ENCODE results near the gene RAVER1. TPM values are rescaled to one million over a fixed set of nuclear protein-coding genes. Genes with fewer than 3 reads are reported as not detected.

The RAVER1 gene
- total and polyA plus RNA-seq, 9 of the 15 experiments (the other 6 are each of a cell fraction or from before 2014, with no cell fraction given) = 0.06 to 113 (median 7.0) TPM

GRCh38 chr19:10334588-10335351 is 1.4 kb upstream of the RAVER1 start (continued):
- TF ChIP-seq RERE (CRISPR knock-in tag; IDR thresholded peaks at IDR 0.05; ENCODE audit: borderline replicate concordance) = no peak
- TF ChIP-seq NR3C1 (CRISPR knock-in tag; IDR thresholded peaks at IDR 0.05) = no peak
- peak; percentile 79 for TF ChIP-seq VEZF1 (CRISPR knock-in tag; IDR thresholded peaks at IDR 0.05)
- peak; percentile 91 for TF ChIP-seq SP1 (CRISPR knock-in tag; IDR thresholded peaks at IDR 0.05)
- peak; percentile 79 for TF ChIP-seq RBFOX2 (IDR thresholded peaks at IDR 0.05; ENCODE audit: low read depth, low read length)
- TF ChIP-seq NFYB (IDR thresholded peaks at IDR 0.05; ENCODE audit: extremely low read depth, insufficient read length) = no peak
- TF ChIP-seq ADNP (tag; IDR thresholded peaks at IDR 0.05) = no peak
- TF ChIP-seq CTCFL (IDR thresholded peaks at IDR 0.05; ENCODE audit: borderline replicate concordance, insufficient read depth, low read depth, low read length, poor library complexity, severe bottlenecking) = peak; percentile 24
- TF ChIP-seq ARNT (IDR thresholded peaks at IDR 0.05) = peak in 1 of 2 experiments; percentile 39; a peak in 1 of 4 replicates
- TF ChIP-seq FOS (IDR thresholded peaks at IDR 0.05; ENCODE audit: extremely low read depth, insufficient read length) = no peak
- TF ChIP-seq THRA (IDR thresholded peaks at IDR 0.05) = no peak
- TF ChIP-seq BCL6 (CRISPR knock-in tag; IDR thresholded peaks at IDR 0.05) = no peak
- TF ChIP-seq EP400 (IDR thresholded peaks at IDR 0.05) = peak; percentile 75
- TF ChIP-seq NR2C1 (IDR thresholded peaks at IDR 0.05) = no peak
- no peak for TF ChIP-seq NR2C1 (tag; IDR thresholded peaks at IDR 0.05)
- TF ChIP-seq RUNX1 (IDR thresholded peaks at IDR 0.05; ENCODE audit: low read depth) = no peak
- TF ChIP-seq SAP30 (IDR thresholded peaks at IDR 0.05; ENCODE audit: borderline replicate concordance, insufficient read depth, low read depth, low read length, poor library complexity, severe bottlenecking) = peak; percentile 36
- no peak for TF ChIP-seq OTX1 (CRISPR knock-in tag; IDR thresholded peaks at IDR 0.05)

Measured in K562 (cell line).